OCI-LY7 (cell line): ENCODE results near the gene SEMA3G.

Experiments
- EZH2phosphoT487 ChIP-seq: fragments of 200-600 bp; sonication (generic); IDR thresholded peaks from 2 replicates; pipeline ENCODE4 v1.6.1; 2018; ENCODE audit warnings: low read depth, borderline replicate concordance, mild to moderate bottlenecking, mixed run types, antibody characterized with exemption, low read length, moderate library complexity, mixed read lengths
- TF ChIP-seq, protein P1 (sequence below): fragments of 200-600 bp; sonication (generic); conservative IDR thresholded peaks from 2 replicates; pipeline ENCODE4 v1.5.1; 2014; ENCODE audit warnings: mild to moderate bottlenecking, antibody characterized with exemption, low read length, moderate library complexity, mixed read lengths

GRCh38 chr3:52398670-52399081 is 46.2 kb downstream of the SEMA3G start:
- TF ChIP-seq, protein P1, sequence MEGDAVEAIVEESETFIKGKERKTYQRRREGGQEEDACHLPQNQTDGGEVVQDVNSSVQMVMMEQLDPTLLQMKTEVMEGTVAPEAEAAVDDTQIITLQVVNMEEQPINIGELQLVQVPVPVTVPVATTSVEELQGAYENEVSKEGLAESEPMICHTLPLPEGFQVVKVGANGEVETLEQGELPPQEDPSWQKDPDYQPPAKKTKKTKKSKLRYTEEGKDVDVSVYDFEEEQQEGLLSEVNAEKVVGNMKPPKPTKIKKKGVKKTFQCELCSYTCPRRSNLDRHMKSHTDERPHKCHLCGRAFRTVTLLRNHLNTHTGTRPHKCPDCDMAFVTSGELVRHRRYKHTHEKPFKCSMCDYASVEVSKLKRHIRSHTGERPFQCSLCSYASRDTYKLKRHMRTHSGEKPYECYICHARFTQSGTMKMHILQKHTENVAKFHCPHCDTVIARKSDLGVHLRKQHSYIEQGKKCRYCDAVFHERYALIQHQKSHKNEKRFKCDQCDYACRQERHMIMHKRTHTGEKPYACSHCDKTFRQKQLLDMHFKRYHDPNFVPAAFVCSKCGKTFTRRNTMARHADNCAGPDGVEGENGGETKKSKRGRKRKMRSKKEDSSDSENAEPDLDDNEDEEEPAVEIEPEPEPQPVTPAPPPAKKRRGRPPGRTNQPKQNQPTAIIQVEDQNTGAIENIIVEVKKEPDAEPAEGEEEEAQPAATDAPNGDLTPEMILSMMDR, result no peak
- no peak for TF ChIP-seq EZH2phosphoT487
